ENCODE measurements around the gene RXRG.
A peak's percentile ranks its signal among the peaks of the same experiment; 100 is the strongest.

RXRG gene

DNA sequence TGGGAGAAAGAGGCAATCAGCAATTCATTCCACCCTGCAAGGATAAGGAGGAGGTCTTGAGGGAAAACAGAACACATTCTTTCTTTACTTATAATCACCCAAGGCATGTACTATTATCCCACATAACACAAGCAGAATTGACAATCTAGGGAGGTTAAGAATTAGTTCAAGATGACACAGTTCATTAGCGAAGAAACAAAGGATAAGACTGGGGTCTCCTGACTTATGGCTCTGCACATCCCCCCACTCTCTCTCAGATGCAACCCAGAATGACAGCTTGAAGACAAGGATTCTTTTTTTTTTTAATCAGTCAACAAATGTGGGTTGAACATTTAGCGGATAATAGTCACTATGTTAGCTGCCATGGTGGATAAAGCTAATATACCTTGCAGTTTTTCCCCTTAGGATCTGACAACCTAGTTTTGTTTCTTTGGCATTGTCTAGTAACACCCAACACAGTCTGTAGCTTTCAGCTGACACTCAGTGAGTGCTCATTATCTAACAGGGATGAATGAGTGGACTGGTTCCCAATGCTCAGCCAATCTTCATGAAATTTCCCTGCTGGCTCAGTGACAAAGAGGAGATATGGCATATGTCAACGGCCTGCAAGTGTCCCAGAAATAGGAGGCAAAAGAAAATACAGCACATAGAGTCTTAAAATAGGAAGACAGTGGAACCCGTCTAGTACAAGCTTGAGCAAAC lies 35.1 kb downstream of the RXRG start:
- no peak for DNase-seq (ENCODE audit: low read depth)

DNA sequence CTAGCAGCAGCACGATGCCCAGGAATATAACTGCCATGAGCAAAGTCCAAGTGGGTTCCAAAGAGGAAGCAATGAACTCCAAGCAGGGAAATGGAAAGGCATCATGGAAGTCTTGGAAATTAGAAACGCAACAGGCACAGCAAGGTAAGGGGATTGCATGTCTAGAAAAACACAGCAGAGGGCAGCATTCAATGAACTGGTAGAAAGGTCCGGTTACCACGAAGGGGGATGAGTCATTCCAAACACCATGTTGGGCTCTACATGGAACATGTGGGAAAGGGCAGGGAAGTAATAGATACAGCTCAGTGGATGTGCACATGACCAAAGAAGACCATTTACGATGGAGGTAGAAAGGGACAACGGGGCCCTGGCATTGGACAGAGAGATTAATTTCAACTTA lies 36.4 kb downstream of the RXRG start:
- no peak for DNase-seq (ENCODE audit: low read depth)

DNA sequence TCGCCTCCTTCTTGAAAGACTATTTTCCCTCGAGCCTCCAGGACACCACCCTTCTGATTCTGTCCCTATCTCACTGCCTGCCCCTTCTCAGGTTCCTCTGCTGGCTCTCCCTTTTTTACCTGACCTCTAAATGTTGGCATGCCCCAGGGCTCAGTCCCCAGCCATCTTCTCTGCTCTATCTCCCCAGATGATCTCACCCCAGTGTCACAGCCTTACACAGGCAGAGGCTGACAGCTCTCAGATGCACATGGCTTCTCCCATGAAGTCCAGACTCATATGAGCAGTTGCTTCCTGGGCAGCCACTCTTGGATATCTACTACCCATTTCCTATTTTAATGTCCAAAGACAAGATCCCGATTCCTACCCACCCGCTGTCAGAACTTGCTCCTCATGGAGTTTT lies 37.5 kb downstream of the RXRG start:
- no peak for DNase-seq (ENCODE audit: low read depth)

DNA sequence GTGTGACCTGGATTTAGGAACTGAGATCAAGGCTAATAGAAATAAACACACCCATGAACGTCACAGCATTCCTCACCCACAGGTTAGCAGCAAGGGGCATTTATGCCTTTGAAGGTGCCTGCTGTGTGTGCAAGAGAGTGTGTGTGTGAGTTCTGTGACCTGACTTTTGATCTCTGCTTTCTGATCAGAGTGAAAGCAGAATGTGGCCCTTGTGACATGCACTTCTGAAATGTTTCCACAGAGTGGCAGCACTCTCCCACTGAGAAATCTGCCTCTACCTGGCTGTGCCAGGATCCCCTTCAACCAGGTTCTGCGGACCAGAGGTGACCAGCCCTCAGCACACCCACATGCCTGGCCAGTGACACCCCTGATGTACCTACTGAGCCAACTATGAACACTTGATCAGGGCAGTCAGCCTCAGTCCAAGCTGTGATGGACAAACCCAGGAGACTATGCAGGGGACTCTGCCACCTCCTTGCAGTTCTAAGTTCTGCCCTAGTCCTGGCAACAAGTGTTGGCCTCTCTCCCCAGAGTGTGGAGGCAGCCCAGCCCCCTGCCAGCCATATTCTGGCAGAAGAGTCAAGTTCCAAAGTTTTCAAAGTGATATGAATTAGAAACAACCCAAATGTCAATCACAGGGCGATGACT lies 41.0 kb downstream of the RXRG start:
- no peak for DNase-seq (ENCODE audit: low read depth)

DNA sequence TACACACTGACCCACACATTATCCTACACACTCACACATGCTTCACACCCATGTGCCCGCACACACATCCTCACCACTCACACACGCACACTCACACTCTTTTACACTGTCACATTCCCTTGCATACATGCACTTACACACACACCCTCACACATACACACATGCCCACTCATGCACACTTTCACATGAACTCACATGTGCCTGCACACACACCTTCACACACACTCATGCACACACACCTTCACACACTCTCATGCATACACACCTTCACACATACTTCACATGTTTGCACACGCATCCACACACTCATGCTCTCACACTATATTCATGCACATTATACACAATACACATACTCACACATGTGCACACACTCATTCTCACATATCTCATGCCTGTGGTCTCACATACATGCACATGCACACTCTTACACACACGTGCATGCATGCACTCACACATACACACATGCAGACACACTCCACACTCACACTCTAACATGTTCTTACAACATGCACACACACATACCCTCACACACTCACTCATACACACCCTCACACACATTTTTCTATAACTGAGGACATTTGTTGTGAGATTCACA lies 42.3 kb downstream of the RXRG start:
- no peak for DNase-seq (ENCODE audit: low read depth)

DNA sequence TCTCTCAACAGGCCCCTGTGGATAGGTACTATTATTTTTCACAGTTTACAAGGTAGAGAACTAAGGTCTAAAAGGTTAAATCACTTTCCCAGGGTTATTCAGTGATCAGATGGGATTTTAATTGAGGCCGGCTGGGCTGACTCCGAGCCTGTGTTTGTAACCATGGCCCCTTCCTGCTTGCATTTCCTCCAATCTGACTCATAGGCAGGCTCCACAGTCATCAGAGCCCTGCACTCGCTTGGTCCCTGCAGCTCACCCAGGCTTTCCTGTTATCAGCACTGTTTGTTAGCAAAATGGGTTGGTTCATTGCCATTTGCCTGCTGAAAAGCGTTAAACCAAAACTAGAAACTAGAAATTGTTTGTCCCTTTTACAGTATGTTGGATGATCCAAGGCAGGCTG lies 47.0 kb downstream of the RXRG start:
- no peak for DNase-seq (ENCODE audit: low read depth)

DNA sequence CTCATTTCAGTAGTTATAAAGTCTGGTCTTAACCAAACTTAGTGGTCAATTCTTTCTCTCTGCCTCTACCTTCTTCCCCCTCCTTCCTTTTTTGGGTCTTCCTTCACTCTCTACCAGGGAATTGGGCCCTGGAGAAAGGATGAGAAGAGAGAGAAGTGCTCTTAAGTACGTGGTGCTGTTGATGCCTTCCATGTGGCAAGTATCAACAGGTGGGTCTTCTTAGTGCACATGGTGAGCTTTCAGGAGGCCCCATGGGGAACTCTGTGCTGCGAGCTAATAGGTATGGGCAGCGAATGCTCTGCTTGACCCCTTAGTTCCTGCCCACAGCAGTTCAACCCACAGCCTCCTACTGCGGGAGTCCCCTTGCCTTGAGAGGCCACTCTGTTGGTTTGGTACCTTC lies 49.0 kb downstream of the RXRG start:
- DNase-seq (ENCODE audit: low read depth) = no peak

DNA sequence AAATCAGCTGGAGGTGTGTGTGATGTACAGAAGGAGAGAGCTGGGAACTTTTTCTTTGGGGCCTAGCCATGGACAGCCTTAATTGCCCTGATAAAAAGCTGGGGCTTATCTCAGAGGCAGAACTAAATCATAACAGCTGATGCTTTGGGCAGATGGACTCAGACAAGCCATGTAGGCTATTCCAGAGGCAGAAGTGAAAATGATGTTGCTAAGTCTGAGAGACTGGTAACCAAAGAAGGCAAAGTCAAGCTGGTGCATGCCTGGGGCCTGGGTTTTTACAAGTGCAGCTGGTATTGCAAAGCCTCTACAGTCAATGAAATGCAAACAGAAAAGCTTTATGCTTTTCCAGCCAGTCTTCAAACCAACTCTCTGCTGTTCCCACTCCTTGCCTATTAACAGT lies 49.4 kb downstream of the RXRG start:
- no peak for DNase-seq (ENCODE audit: low read depth)

DNA sequence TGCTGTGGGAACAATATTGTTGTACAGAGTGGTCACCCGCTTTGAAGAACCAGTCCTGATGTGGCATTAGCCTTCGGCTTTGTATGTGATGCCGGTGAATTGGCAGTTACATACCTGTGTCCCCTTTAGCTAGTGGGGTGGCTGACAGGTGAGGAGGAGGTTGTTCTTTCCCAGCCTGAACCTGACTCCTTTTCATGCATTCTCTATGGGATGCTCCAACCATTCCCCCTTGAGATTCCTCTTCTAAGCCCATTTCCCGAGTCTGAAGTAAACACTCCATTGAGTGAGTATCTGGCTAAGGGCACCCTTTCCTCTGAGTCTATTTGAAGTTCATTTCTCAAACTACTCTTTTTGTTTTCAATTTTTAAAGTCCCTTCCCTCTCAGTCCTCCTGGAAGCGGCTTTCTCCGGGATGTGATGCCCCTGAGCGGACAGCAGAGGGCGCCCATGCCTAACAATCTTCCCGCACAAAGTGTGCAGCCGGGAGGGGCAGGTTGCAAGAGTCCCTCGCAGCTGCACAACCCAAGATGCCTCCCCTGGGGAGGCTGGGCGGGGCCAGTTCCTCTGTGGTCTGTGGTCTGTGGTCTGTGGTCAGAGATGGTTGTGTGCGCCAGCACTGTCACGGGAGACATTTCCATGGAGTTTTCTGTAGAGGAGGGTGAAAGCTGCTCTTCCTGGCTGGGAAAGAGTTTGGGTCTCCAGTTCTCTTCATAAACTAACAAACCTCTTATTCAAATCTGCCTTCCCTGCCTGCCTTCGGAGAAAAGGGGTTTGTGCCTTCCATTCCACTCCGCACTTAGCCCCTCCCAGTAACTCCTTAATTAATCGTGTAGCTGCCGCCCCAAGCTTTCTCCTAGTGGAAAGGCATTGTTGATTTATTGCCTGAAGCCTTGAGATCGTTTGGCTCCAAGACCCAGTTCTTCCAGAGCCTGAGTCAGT lies 52.0 kb downstream of the RXRG start:
- peak; percentile 80 for DNase-seq (ENCODE audit: low read depth)

DNA sequence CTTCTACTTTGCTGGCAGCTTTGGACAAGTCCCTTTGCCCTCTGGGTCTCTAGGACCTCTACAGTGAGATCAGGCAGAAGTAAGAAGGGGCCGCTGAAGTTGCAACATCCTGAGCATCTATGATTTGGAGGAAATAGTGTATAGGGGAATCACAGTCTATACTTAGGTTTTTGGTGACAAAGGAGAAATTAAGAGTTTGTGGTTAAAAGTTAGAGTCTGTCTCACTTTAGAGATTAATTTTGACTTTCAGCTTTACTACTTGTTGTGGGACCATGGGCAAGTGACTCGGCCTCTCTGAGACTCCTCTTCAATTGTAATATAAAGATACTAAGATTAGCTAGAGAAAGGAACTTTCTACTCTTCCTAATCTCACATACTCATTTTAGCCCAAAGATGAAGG lies 55.3 kb downstream of the RXRG start:
- no peak for DNase-seq (ENCODE audit: low read depth)

DNA sequence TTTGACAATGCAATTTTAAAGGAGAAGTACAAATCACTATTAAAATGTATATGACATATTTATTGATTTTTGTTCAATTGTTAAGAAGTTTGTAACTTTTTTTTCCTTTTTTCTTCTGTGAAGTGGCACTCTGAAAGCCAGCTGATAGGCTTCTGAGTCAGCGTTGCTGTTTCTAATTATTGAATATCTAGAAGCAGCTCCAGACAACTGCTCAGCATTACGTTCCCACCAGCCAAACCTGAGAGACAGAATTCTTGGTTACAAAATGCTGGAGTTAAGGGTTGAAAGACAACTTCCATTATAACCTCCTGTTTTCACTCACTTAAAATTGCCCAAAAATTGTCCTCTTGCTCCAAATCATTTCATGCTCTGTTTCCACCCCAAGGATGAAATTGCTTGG lies 57.0 kb downstream of the RXRG start:
- no peak for DNase-seq (ENCODE audit: low read depth)

DNA sequence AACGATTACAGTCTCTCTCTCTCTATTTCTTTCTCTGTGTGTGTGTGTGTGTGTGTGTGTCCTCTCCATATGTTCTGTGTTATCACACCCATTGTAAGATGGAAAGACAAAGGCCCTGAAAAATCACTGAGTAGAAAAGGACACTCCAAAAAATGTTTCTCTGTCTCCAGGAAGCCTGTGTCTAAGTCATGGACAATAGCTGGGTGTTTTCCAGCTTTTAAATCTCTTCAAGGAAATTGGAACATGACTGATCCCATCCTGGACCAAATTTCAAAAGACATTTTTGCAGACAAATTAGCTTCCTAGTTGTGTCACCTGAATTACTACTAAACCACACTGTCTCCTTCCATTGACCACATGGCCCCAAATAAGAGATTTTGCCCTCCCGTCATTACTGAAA lies 57.4 kb downstream of the RXRG start:
- DNase-seq (ENCODE audit: low read depth) = no peak

DNA sequence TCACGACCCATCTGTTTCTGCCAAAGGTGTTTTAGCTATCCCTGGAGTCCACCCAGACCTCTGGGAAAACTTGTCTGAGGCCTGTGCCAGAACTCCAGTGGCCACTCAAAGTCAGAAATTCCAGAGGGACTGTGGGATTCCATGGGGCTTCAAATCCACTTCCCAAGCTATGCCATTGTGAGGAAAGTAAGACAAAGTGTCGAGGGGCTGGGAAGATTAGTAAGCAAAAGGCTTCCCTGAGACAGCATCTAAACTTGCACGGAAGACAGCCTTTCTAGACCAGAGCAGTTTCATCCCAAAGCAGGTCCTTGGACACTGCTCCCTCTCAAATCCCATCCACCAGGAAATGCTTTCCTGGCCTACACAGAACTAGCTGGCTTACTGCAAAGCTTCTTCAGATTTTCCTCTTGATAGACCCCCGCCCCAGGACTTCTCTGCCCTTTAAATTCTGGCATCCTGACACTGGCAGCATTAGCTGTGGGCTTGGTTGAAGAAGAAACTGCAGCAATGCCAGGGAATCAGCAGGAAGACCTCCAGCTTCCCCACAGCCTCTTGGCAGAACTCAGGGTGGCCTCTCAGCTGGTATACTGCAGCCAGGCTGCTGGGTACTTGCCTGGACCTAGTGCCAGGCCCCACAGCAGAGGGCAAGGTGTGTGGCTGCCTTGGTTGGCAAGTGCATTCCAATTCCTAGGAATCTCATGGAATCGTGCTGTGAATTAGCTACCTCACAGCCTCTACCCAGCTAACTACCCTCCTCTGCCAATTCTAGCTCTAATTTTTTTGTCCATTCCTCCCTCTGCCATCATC lies 61.1 kb downstream of the RXRG start:
- no peak for DNase-seq (ENCODE audit: low read depth)

DNA sequence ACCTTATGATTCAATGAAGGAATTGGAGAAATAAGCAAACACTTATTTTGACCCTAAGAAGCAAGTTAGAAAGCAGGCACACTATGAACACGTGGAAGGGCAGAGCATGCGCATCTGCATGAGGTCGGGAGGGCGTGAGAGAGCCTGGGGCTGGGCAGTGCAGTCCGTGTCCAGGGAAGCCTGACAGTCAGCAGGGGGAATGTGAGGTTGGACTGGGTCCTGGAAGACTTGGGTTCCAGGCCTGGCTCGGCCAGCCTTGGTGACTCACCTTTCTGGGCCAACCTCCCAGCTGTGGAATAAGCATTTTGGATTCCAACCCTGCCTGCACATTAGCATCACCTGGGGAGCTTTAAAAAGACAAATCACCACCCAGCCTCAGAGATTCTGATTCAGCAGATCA lies 61.9 kb downstream of the RXRG start:
- no peak for DNase-seq (ENCODE audit: low read depth)

DNA sequence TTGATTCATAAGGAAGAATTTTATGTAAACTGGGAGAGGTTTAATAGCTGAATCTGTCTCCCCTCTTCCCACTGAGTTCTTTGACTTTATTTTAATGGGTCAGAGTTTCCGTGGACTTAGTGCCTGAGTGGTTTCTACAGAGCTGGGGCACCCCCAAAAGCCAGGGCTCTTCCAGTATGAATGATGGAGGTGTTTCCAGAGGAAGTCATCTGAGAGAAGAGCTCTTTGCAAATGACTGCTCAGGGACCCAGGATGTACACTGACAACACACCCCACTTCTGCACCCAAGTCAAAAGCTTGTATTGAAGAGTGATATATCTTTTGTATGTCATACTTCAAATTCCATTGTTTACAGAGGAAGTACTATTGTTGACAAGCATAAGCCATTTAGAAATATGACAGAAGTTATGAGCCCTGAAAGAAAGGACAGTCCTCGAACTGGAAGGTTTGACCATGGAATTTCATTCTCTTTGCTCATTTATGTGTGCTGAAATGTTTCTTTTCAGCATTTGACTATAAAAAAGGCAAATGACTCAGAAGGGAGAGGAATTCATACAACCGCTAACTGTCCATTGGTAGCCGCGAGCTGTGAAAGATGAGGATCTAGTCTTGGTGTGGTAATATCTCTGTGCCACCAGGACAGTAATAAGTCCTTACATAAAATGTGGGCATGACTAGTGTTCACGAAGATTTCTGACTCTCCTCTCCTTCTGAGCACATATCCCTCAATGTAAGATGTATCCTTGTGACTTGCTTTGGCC lies 63.0 kb downstream of the RXRG start:
- no peak for DNase-seq (ENCODE audit: low read depth)

DNA sequence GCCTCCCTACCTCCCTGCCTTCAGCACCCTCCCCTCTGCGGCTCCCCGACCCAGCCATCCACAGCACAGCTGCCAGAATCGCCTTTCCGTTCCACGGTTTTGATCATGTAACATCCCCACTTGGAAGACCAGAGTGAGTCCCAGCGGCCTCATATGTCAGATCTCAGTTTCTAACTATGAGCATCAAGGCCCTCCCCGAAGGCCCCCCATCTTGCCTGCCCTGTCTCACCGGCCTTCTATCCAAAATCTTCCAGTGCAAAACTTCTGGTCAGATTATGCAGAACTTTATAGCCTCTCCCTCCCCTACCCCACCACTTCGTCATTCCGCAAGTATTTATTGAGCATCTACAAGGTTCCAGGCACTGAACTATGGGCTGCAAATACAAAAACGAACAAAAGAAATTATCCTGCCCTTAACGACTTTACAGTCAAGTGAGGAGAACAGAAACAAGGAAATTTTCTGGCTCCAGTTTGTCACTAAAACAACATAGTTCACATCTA lies 68.1 kb downstream of the RXRG start:
- DNase-seq (ENCODE audit: low read depth) = no peak

DNA sequence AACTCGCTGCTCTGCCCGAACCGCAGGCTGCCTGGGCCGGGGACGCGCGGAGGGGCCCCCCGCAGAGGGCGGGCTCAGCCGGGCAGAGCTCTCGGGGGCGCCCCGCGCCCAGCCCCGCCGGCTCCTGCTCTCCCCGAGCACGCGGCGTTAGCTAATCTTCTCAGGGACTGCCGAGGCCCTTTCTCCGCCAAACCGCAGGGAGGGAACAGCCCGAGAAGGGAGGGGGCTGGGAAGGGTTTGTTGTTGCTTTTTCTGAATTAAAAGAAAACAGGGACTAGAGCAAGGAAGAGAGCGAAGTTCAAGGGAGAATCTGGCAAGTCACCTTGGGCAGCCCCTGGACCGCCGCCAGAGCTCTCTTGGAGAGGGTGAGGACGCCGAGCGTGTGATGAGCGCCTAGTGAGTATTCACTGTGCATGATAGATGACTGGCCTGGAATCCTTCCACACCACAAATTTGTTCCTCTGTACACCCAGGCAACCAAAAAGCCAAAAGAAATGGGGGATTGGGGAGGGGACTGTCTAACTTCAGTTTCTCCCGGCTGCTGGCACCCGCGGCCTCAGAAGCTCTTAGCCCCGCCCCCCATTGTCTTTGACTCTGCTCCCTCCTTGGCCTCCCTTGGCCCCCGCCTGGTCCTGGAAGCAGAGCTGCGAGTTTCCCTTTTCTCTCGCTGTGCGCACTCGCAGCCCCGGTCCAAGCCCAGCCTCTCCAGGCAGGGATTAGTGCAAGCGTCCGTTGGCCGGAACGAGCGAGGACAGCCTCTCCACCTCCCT lies 68.7 kb downstream of the RXRG start:
- DNase-seq (ENCODE audit: low read depth) = no peak

DNA sequence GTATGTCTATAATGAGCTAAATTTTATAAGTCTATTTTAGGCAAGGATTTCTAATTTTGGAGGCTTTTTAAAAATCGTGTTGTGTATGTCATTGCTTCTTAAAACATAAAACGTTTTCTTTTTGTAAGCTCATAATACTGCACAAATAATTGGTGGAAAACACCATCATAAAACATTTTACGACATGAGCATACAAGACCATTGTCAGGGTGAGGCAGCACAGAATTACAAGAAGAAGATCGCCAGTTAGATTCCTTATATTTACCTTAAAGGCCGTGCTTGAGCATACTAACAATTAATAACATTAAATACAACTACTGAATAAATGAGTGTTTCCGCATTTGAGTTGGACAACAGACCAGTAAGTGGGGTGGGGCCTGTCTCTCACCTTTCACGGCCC lies 69.3 kb downstream of the RXRG start:
- DNase-seq (ENCODE audit: low read depth) = no peak

DNA sequence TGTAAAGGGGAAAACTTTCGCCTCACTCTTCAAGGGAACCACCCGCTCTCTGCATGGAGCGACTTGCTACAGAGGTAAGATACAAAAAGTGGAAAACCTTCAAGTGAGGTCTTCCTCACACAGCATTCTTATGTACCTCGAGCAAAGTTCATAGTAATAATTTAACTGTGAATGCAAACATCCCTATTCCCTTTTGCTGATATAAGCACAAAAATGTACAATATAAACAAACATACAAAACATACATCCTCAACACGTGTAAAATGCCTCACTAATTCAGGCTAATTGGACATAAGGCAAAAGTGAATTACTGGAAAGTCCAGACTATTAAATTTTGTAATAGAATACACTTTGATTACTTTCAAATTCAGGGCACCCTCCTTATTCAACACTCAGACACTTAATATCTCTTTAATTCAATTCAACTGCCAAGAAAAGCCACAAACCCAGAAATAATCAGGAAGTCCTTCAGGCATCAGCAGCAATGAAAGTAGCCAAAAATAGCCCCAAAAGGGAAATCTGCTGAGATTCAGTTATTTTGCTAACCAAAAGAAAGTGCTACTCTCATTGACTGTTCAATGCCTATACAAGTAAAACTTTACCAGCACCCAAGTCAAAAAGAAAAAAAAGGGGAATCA lies 73.2 kb downstream of the RXRG start:
- no peak for DNase-seq (ENCODE audit: low read depth)
